Transverse colon (tissue), 4 donors: ENCODE data around the gene CKAP5. TPM values are rescaled to one million over a fixed set of nuclear protein-coding genes. Genes with fewer than 3 reads are reported as not detected.

Source experiments
- DNase-seq: peaks from one replicate; pipeline ENCODE4 v3.0.0-alpha.2; 2019
- H3K27ac ChIP-seq, 4 donors: fragments of 200-600 bp; sonication (generic); 2 replicates each; pipeline ENCODE4 v1.5.1; 2016 to 2018; ENCODE audit warnings: inconsistent platforms in 4 of 4
- H3K27me3 ChIP-seq: fragments of 200-600 bp; sonication (generic); 2 replicates; pipeline ENCODE4 v1.5.1; 2017; ENCODE audit warnings: inconsistent platforms
- H3K36me3 ChIP-seq, 4 donors: fragments of 200-600 bp; sonication (generic); 2 replicates each; pipeline ENCODE4 v1.5.1; 2017 to 2019; ENCODE audit warnings: inconsistent platforms in 4 of 4
- H3K4me1 ChIP-seq, 4 donors: fragments of 200-600 bp; sonication (generic); 2 replicates each; pipeline ENCODE4 v1.5.1; 2017 to 2020; ENCODE audit warnings: inconsistent platforms in 4 of 4
- H3K4me3 ChIP-seq, 4 donors: fragments of 200-600 bp; sonication (generic); 1 replicate in 1 of 4; 2 replicates in 3 of 4; pipeline versions ENCODE4 v1.5.1 to v1.6.1; 2017 to 2019; ENCODE audit warnings: inconsistent platforms in 4 of 4
- H3K9me3 ChIP-seq, 2 donors: fragments of 200-600 bp; sonication (generic); 2 replicates each; pipeline ENCODE4 v1.5.1; 2017 to 2019; ENCODE audit warnings: inconsistent platforms in 2 of 2
- CTCF ChIP-seq, 5 experiments: fragments of 200-600 bp in 3 of 5; fragments of 450-650 bp in 2 of 5; sonication (generic) in 3 of 5; IDR thresholded peaks; 1 replicate in 2 of 5; 2 replicates in 3 of 5; pipeline ENCODE4 v1.5.1; 2016 to 2017; ENCODE audit warnings: antibody characterized with exemption in 5 of 5, inconsistent platforms in 3 of 5, mild to moderate bottlenecking in 2 of 5, moderate library complexity in 1 of 5
- EP300 ChIP-seq: sonication (generic); formaldehyde crosslinking; IDR thresholded peaks from one replicate; pipeline ENCODE4 v1.6.1; 2017; ENCODE audit warnings: antibody characterized with exemption, low read depth
- POLR2A ChIP-seq: fragments of 450-650 bp; IDR thresholded peaks from one replicate; pipeline ENCODE4 v1.6.1; 2016; ENCODE audit warnings: antibody characterized with exemption, mild to moderate bottlenecking, moderate library complexity
- POLR2AphosphoS5 ChIP-seq, 3 donors: sonication (generic); formaldehyde crosslinking; IDR thresholded peaks; one replicate each; pipeline ENCODE4 v1.6.1; 2016; ENCODE audit warnings: antibody characterized with exemption in 3 of 3
- WGBS, 2 donors: methylation state at CpG; one replicate each; pipeline ENCODE4 v1.1.5; 2018; ENCODE audit warnings: low coverage in 1 of 2; 5-methylcytosine and 5-hydroxymethylcytosine counted together
- in situ Hi-C, 4 donors: fragments of 200-750 bp; cut with MboI; loops; one replicate each; pipeline versions ENCODE4 v1.15.0 to v1.15.1; 2017; ENCODE audit warnings: low sequenced_read_pairs in 3 of 4, low pct_ligation_motif_present in 1 of 4, low pct_unique_long_range_greater_than_20kb in 1 of 4
- intact Hi-C: fragments of 100-400 bp; cut with DNase I; formaldehyde crosslinking; loops from one replicate; pipeline ENCODE4 v1.15.1; 2023; ENCODE audit warnings: low total_unique reads
- total RNA-seq, 4 donors: library from RNA; depleted of rRNA; stranded (reverse); fragments of >200 nt; gene quantifications; one replicate each; pipeline ENCODE4 v1.1.0, GENCODE V29; 2016

CKAP5 gene
- total RNA-seq, 4 donors from 2014 or later: 9.7 to 32.2 (median 28.1) TPM

DNA sequence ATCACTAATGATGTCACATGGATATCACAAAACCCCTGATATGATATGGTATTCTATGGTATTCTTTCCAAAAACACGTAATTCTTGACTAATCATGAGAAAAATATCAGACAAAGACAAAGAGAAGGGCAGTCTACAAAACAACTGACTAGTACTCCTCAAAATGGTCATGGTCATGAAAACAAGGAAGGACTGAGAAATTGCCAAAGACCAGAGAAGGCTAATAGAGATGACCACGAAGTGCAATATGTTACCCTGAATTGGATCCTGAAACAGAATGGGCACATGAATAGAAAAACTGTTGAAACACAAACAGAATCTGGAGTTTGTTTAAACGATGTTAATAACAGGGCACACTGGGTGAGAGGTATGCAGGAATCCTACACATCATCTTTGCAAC lies 10.2 kb downstream of the CKAP5 start:
- Histone ChIP-seq H3K27ac (no peak overlapping the region), H3K4me3 (no peak overlapping the region), H3K36me3 (no peaks in the 10 kb centered on the region), H3K9me3 (no peaks in the 10 kb centered on the region), H3K27me3 (no peaks in the 10 kb centered on the region), H3K4me1 (peaks cover 0 to 11% (median 0%) of the 10 kb centered on the region in 4 donors)
- intact Hi-C loops (no loop called here), in situ Hi-C loops (no loop called here)
- no peak for DNase-seq
- no peak for TF ChIP-seq POLR2AphosphoS5 (IDR thresholded peaks at IDR 0.05)
- WGBS, 2 donors: 73 to 84% methylated on average over 3 of the region's 3 CpGs

DNA sequence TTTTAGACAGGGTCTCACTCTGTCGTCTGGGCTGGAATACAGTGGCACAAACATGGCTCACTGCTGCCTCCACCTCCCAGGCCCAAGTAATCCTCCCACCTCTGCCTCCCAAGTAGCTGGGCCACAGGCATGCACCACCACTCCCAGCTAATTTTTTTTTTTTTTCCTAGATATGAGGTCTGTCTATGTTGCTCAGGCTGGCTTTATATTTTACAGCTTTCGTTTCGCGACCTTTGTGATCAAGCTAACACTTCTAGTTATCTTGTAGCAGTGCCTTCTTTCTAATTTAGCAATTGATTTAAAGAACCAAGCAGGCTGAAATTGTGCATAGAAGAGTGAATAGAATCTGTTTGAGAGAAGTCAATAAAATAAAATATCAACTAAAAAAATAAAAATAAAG lies 11.3 kb downstream of the CKAP5 start:
- peaks cover 0 to 11% (median 0%) of the 10 kb centered on the region in 4 donors for H3K4me1 ChIP-seq
- DNase-seq: no peak
- H3K36me3 ChIP-seq: no peaks in the 10 kb centered on the region
- H3K4me3 ChIP-seq: no peak overlapping the region
- no peaks in the 10 kb centered on the region for H3K9me3 ChIP-seq
- H3K27me3 ChIP-seq: no peaks in the 10 kb centered on the region
- 82 to 93% methylated on average over 4 of the region's 4 CpGs for WGBS, 2 donors
- TF ChIP-seq POLR2A (no peak), POLR2AphosphoS5 (IDR thresholded peaks at IDR 0.05) (no peak), EP300 (no peak), CTCF (IDR thresholded peaks at IDR 0.05) (no peak)
- intact Hi-C loops: no loop called here
- in situ Hi-C loops: no loop called here
- no peak overlapping the region for H3K27ac ChIP-seq

GRCh38 chr11:46832511-46833214 lies 13.4 kb downstream of the CKAP5 start:
- H3K27ac ChIP-seq: no peak overlapping the region
- peaks cover 0 to 8% (median 0%) of the 10 kb centered on the region in 4 donors for H3K4me1 ChIP-seq
- TF ChIP-seq EP300 (no peak), CTCF (IDR thresholded peaks at IDR 0.05) (no peak), POLR2AphosphoS5 (IDR thresholded peaks at IDR 0.05) (no peak), POLR2A (no peak)
- no peaks in the 10 kb centered on the region for H3K27me3 ChIP-seq
- WGBS, 2 donors: 90 to 91% methylated on average over 2 to 5 of the region's 5 CpGs
- DNase-seq: no peak
- in situ Hi-C loops: no loop called here
- no peaks in the 10 kb centered on the region for H3K9me3 ChIP-seq
- intact Hi-C loops: no loop called here
- H3K36me3 ChIP-seq: no peaks in the 10 kb centered on the region
- H3K4me3 ChIP-seq: no peak overlapping the region

GRCh38 chr11:46827995-46828394 lies 18.1 kb downstream of the CKAP5 start:
- no peaks in the 10 kb centered on the region for H3K27me3 ChIP-seq
- no peaks in the 10 kb centered on the region for H3K36me3 ChIP-seq
- H3K9me3 ChIP-seq: no peaks in the 10 kb centered on the region
- TF ChIP-seq CTCF (IDR thresholded peaks at IDR 0.05) (no peak), EP300 (no peak), POLR2A (no peak), POLR2AphosphoS5 (IDR thresholded peaks at IDR 0.05) (no peak)
- 57 to 82% methylated on average over 1 of the region's 1 CpG for WGBS, 2 donors
- no peak overlapping the region for H3K4me3 ChIP-seq
- intact Hi-C loops (no loop called here), in situ Hi-C loops (no loop called here)
- H3K4me1 ChIP-seq: peaks cover 0 to 23% (median 18%) of the 10 kb centered on the region in 4 donors
- H3K27ac ChIP-seq: peak overlapping the region in 1 of 4 donors; percentile 35
- DNase-seq: no peak
